RPMI7951 (cell line): ENCODE measurements around the gene AGAP1. TPM values are rescaled to one million over a fixed set of nuclear protein-coding genes. Genes with fewer than 3 reads are reported as not detected.
"Not testable (repeated sequence)": the region's sequence is repeated elsewhere in the genome, so short reads cannot be mapped to it uniquely, and the experiment has no call there.

Experiments
- DNase-seq: peaks from one replicate; pipeline ENCODE4 v3.0.0-alpha.2; 2012; ENCODE audit warnings: low read depth
- total RNA-seq: library from RNA; depleted of rRNA; stranded (reverse); fragments of >200 nt; shearing (Covaris generic); gene quantifications from 2 replicates; pipeline ENCODE4 v1.2.3, GENCODE V29; 2014

Gene AGAP1
- total RNA-seq, 1 experiment from 2014 or later = 5.4 TPM

- DNase-seq = no peak
These were observed 625.2 kb downstream of the AGAP1 start for GRCh38 chr2:236119003-236119402.

GRCh38 chr2:236119476-236119875, 625.6 kb downstream of the AGAP1 start:
- DNase-seq = no peak

- no peak for DNase-seq
These were observed 626.3 kb downstream of the AGAP1 start for GRCh38 chr2:236120141-236120601.

GRCh38 chr2:236120829-236121228, 627.0 kb downstream of the AGAP1 start:
- DNase-seq = no peak

GRCh38 chr2:236121546-236121945, 627.7 kb downstream of the AGAP1 start:
- DNase-seq = no peak

GRCh38 chr2:236122236-236122635, 628.4 kb downstream of the AGAP1 start:
- DNase-seq = no peak

- DNase-seq = no peak
These were observed 629.9 kb downstream of the AGAP1 start for GRCh38 chr2:236123716-236124115.

GRCh38 chr2:236124182-236124893, 630.5 kb downstream of the AGAP1 start:
- no peak for DNase-seq

GRCh38 chr2:236125541-236125940, 631.7 kb downstream of the AGAP1 start:
- DNase-seq = no peak

- no peak for DNase-seq
These were observed 633.2 kb downstream of the AGAP1 start for GRCh38 chr2:236127010-236127409.

- no peak for DNase-seq
These were observed 634.5 kb downstream of the AGAP1 start for GRCh38 chr2:236128321-236128720.

- DNase-seq = no peak
These were observed 636.1 kb downstream of the AGAP1 start for GRCh38 chr2:236129935-236130334.

GRCh38 chr2:236130349-236130998, 636.6 kb downstream of the AGAP1 start:
- no peak for DNase-seq

GRCh38 chr2:236131073-236131692, 637.3 kb downstream of the AGAP1 start:
- DNase-seq = no peak

GRCh38 chr2:236133410-236134012, 639.7 kb downstream of the AGAP1 start:
- no peak for DNase-seq

GRCh38 chr2:236136538-236136937, 642.7 kb downstream of the AGAP1 start:
- no peak for DNase-seq

GRCh38 chr2:236137066-236137465, 643.2 kb downstream of the AGAP1 start:
- no peak for DNase-seq

GRCh38 chr2:236141616-236142015, 647.8 kb downstream of the AGAP1 start:
- DNase-seq = not testable (repeated sequence)

GRCh38 chr2:236143811-236144210, 650.0 kb downstream of the AGAP1 start:
- DNase-seq = no peak

GRCh38 chr2:236146436-236146835, 652.6 kb downstream of the AGAP1 start:
- DNase-seq = no peak

GRCh38 chr2:236155406-236155805, 661.6 kb downstream of the AGAP1 start:
- no peak for DNase-seq

- no peak for DNase-seq
These were observed 662.4 kb downstream of the AGAP1 start for GRCh38 chr2:236156095-236156859.
